Measurements from ENCODE around the gene COL5A1.

Gene COL5A1

DNA sequence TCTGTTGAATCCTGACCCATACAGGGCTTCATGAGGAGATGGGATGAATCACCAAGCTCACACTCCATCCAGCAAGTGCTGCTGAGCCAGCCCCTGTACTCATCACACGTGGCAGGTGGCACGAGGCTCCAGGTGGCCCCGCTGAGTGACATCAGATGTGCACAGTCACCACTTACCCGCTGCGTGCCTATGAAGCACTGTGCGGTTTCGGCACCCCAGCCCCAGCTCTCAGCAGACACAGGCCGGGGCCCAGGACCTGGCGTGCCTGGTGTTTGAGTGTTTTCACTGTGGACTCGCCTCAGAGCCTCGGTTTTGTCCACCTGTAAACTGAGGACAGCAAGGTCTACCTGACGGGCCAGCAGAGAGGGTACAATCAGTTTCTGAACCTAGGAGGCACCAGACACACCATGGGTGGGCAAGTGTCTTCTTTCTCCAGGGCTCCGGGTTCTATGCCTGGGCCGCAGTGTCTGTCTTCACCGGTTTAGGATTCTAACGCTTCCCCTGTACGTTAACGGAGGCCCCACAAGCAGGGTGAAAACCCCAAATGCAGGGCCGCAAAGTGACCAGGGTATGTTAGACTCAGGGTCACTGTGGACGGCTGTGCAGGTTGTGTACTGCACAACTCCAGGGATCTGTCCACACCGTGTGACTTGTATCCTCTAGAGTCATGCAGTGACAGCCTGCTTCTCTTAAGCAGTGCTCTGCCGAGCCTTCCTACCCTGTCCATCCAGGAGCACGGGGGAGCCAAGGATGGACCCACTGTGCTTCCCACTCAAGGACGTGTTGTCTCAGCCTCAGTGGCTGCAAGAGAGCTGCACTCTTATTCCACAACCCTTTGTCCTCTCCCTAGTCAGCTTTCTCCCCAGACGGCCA lies 44.3 kb upstream of the COL5A1 start:
- TF ChIP-seq, protein P1, sequence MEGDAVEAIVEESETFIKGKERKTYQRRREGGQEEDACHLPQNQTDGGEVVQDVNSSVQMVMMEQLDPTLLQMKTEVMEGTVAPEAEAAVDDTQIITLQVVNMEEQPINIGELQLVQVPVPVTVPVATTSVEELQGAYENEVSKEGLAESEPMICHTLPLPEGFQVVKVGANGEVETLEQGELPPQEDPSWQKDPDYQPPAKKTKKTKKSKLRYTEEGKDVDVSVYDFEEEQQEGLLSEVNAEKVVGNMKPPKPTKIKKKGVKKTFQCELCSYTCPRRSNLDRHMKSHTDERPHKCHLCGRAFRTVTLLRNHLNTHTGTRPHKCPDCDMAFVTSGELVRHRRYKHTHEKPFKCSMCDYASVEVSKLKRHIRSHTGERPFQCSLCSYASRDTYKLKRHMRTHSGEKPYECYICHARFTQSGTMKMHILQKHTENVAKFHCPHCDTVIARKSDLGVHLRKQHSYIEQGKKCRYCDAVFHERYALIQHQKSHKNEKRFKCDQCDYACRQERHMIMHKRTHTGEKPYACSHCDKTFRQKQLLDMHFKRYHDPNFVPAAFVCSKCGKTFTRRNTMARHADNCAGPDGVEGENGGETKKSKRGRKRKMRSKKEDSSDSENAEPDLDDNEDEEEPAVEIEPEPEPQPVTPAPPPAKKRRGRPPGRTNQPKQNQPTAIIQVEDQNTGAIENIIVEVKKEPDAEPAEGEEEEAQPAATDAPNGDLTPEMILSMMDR (IDR thresholded peaks at IDR 0.05; ENCODE audit: insufficient read depth, low read depth, low read length, missing control alignments), result no peak
- DNase-seq (ENCODE audit: low read depth), result no peak
- no peak overlapping the region for H3K4me3 ChIP-seq (ENCODE audit: low read depth, low read length)

DNA sequence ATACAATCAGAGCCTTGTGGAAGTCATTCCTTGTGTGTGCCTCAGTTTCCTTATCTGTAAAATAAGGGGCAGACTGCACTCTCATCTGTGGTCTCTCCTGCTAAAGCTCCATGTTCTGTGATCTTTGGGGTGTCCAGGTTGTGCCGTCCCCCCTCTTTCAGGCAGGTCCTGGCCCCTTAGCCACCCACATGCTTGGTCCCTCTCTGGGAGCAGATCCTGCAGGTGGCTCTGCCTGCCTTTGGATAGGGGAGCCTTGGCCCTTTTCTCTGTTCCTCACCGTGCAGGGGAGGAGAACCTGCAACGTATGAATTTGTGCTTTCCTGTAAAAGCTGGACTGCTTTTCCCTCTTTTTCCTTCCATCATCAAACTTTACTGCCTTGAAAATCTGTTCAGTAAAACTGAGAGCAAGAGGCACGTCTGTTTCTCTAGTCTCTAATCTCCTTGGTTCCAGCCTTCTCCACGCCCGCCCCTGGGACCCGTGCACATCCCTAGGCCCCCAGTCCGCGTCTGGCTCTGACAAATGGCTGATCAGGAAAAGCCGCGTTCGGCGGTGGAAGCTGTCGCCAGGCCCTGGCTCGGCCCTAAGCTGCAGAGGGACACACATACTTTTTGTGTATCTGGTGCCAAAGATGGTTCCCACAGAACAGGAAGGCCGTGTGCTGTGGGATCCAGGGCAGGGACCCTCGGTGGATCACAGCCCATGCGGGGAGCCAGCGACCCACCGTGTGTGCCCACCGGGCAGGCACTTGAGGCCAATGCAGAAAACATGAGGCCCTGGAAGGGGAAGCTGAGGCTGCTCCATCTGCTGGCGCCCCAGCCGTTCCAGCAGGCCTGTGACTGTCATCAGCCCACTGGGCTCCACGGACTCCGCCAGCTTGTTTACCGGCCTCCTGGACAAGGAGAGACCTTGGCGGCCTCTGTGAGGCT lies 43.4 kb upstream of the COL5A1 start:
- DNase-seq (ENCODE audit: low read depth), result no peak
- H3K4me3 ChIP-seq (ENCODE audit: low read depth, low read length), result no peak overlapping the region
- TF ChIP-seq, protein P1 (IDR thresholded peaks at IDR 0.05; ENCODE audit: insufficient read depth, low read depth, low read length, missing control alignments), result no peak

DNA sequence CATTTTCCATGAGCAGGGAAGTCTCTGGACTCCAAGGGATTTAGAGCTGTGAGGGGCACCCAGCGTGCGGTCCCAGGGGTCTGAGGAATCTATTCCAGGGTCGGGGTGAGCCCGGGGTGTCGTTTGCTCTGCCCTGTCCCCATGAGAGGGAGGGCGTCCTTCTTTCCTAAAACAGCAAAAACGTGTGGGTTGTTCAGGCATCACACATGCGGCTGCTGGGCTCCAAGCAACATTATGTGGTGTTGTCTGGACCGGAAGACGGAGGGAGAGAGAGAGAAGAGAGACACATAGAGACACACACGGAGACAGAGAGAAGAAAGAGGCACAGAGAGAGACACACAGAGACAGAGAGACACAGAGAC lies 42.7 kb upstream of the COL5A1 start:
- TF ChIP-seq, protein P1 (IDR thresholded peaks at IDR 0.05; ENCODE audit: insufficient read depth, low read depth, low read length, missing control alignments), result no peak
- no peak for DNase-seq (ENCODE audit: low read depth)
- H3K4me3 ChIP-seq (ENCODE audit: low read depth, low read length), result no peak overlapping the region

DNA sequence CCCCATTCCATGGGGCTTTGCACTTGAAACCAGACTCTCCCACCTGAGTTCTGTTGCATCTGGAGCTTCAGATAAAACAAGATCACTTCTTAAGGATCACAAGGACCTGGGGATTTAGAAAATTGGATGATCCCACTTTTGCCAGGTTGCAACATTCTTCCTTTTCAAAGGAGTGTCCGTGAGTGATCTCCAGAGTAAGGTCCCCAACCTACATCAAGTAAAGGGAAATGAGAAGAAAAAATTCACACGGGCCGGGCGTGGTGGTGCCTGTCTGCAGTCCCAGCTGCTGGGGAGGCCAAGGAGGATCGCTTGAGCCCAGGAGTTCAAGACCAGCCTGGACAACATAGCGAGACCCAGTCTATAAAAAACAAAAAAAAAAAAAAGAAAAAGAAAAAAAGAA lies 41.2 kb upstream of the COL5A1 start:
- no peak overlapping the region for H3K4me3 ChIP-seq (ENCODE audit: low read depth, low read length)
- no peak for DNase-seq (ENCODE audit: low read depth)
- TF ChIP-seq, protein P1 (IDR thresholded peaks at IDR 0.05; ENCODE audit: insufficient read depth, low read depth, low read length, missing control alignments), result no peak

DNA sequence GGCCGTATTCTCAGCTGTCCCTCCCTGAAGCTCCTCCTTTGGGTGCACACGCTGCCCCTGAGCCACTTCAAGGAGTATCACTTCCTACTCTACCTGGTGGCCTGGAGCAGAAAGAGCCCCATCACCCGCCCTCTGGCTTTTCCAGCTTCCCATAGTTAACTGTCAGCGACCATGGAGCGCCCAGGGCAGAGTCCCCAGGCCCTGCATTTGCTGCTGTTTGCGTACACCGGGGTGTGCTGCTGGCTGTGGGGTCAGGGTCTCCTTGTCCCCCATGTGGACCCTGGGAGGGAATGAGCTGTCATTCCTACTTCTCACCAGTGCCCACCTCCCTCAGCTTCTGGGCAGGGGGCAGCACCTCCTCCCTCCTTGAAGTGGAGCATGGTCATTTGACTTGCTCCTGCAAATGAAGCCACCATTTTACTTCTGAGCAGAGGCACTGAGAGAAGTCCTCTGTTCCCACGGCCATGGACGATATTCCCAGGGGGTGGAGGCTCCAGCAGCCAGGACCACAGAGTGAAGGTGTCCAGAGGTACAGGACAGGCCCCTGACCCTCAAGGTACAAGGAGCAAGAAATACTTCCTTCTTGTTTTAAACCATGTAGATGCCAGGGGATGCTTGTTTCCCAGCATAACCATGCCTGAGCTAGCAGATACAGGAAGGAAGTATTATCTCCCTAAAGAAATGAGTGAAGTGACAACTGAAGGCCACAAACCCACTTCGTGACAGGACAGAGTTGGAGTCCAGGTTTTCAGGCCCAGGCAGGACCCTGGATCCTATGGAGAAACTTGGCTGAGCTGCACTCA lies 40.6 kb upstream of the COL5A1 start:
- DNase-seq (ENCODE audit: low read depth), result no peak
- TF ChIP-seq, protein P1 (IDR thresholded peaks at IDR 0.05; ENCODE audit: insufficient read depth, low read depth, low read length, missing control alignments), result no peak
- no peak overlapping the region for H3K4me3 ChIP-seq (ENCODE audit: low read depth, low read length)

DNA sequence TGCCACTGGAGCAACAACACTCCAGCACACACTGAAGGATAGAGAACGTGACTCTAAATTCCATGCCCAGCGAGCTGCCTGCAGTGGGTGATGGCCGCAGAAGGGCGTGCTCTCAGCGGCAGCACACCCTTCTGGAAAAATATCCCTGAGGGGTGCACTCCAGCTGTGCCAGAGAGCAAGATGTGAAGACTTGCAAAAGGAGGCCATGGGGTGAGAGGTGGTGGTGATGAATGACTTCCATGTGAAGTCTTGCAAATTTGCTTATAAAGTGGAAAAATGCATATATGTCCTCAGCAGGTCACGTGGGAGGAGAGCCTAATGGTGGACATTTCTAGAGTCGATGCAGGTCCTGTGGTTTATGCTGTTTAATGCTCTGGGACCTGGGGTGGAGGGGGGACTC lies 39.8 kb upstream of the COL5A1 start:
- no peak for DNase-seq (ENCODE audit: low read depth)
- TF ChIP-seq, protein P1 (IDR thresholded peaks at IDR 0.05; ENCODE audit: insufficient read depth, low read depth, low read length, missing control alignments), result no peak
- H3K4me3 ChIP-seq (ENCODE audit: low read depth, low read length), result no peak overlapping the region

Data from GM12865 (cell line).